SK-N-SH (cell line): ENCODE data around the gene PKNOX2. TPM values are rescaled to one million over a fixed set of nuclear protein-coding genes. Genes with fewer than 3 reads are reported as not detected.

Source experiments
- CTCF ChIA-PET: fragments of 300-600, 350-600 bp; formaldehyde crosslinking; extraction: SDS; loops from one replicate; lab custom pipeline; 2021; lab: Yijun Ruan, JAX
- POLR2A ChIA-PET: fragments of 350-600 bp; sonication (Branson Sonifier 250); formaldehyde crosslinking; extraction: SDS; loops from one replicate; lab custom pipeline; 2020; ENCODE audit warnings: antibody characterized with exemption, inconsistent platforms; lab: Yijun Ruan, JAX
- DNase-seq: peaks from one replicate; pipeline ENCODE4 v3.0.0; 2012
- H2AFZ ChIP-seq: fragments of 200-600 bp; sonication (generic); 2 replicates; pipeline ENCODE4 v1.8.1; 2016; ENCODE audit warnings: antibody characterized with exemption, mild to moderate bottlenecking, low read depth
- H3F3A ChIP-seq: fragments of 200-600 bp; sonication (generic); replicated peaks from 2 replicates; pipeline ENCODE3; 2016; ENCODE audit warnings: antibody characterized with exemption, mild to moderate bottlenecking; ENCODE audit not compliant: insufficient read depth
- H3K27ac ChIP-seq, 2 experiments: fragments of 200-500 bp in 1 of 2; fragments of 200-600 bp in 1 of 2; sonication (Bioruptor generic) in 1 of 2; sonication (generic), shearing (Covaris generic) in 1 of 2; 2 replicates each; pipeline versions ENCODE4 v1.5.1 to v1.6.1; 2014 to 2016; ENCODE audit warnings: low read depth in 2 of 2, inconsistent platforms in 1 of 2, low read length in 1 of 2, mild to moderate bottlenecking in 1 of 2, mixed read lengths in 1 of 2
- H3K27me3 ChIP-seq: fragments of 200-600 bp; sonication (generic), shearing (Covaris generic); 2 replicates; pipeline ENCODE4 v1.6.1; 2016; ENCODE audit warnings: mixed run types; ENCODE audit not compliant: insufficient read depth
- H3K36me3 ChIP-seq, 2 experiments: fragments of 200-500 bp in 1 of 2; fragments of 200-600 bp in 1 of 2; sonication (Bioruptor generic) in 1 of 2; sonication (generic) in 1 of 2; replicated peaks in 1 of 2; 2 replicates each; pipeline versions ENCODE3 to v1.5.1; 2014 to 2016; ENCODE audit warnings: low read length in 1 of 2, mild to moderate bottlenecking in 1 of 2; ENCODE audit not compliant: insufficient read depth in 2 of 2, control insufficient read depth in 1 of 2
- H3K4me1 ChIP-seq, 2 experiments: fragments of 200-500 bp in 1 of 2; fragments of 200-600 bp in 1 of 2; sonication (Bioruptor generic) in 1 of 2; sonication (generic), shearing (Covaris generic) in 1 of 2; 2 replicates each; pipeline versions ENCODE4 v1.5.1 to v1.6.1; 2014 to 2016; ENCODE audit warnings: low read depth in 1 of 2, low read length in 1 of 2, mixed run types in 1 of 2; ENCODE audit not compliant: insufficient read depth in 2 of 2, control insufficient read depth in 1 of 2
- H3K4me2 ChIP-seq: fragments of 200-600 bp; sonication (generic), shearing (Covaris generic); 2 replicates; pipeline ENCODE4 v1.6.1; 2017; ENCODE audit warnings: mixed run types
- H3K4me3 ChIP-seq, 2 experiments: fragments of 200-500 bp in 1 of 2; fragments of 200-600 bp in 1 of 2; sonication (Bioruptor generic) in 1 of 2; sonication (generic), shearing (Covaris generic) in 1 of 2; 2 replicates each; pipeline versions ENCODE4 v1.5.1 to v1.8.1; 2014 to 2016; ENCODE audit warnings: low read depth in 2 of 2, inconsistent platforms in 1 of 2, low read length in 1 of 2, mild to moderate bottlenecking in 1 of 2, mixed read lengths in 1 of 2, moderate library complexity in 1 of 2
- H3K79me2 ChIP-seq: fragments of 200-600 bp; sonication (generic); 2 replicates; pipeline ENCODE4 v1.8.1; 2017; ENCODE audit warnings: mild to moderate bottlenecking; ENCODE audit not compliant: insufficient read depth
- H3K9ac ChIP-seq: fragments of 200-600 bp; sonication (generic); 2 replicates; pipeline ENCODE4 v1.6.1; 2017; ENCODE audit warnings: mixed run types
- H3K9me2 ChIP-seq: fragments of 200-600 bp; sonication (generic); 2 replicates; pipeline ENCODE4 v1.6.1; 2017; ENCODE audit warnings: mixed run types
- H3K9me3 ChIP-seq: fragments of 200-600 bp; sonication (generic); 2 replicates; pipeline ENCODE4 v1.6.1; 2017; ENCODE audit warnings: mixed run types, mild to moderate bottlenecking, moderate library complexity
- H4K20me1 ChIP-seq: fragments of 200-600 bp; sonication (generic); 2 replicates; pipeline ENCODE4 v1.6.1; 2017; ENCODE audit warnings: mild to moderate bottlenecking, mixed run types; ENCODE audit not compliant: insufficient read depth
- CHD2 ChIP-seq: fragments of 150-350 bp; IDR thresholded peaks from 2 replicates; pipeline ENCODE4 v1.6.1; 2018; ENCODE audit warnings: low read length; ENCODE audit not compliant: partially characterized antibody
- CTCF ChIP-seq: fragments of 200-600 bp; sonication (generic); IDR thresholded peaks from 2 replicates; pipeline ENCODE4 v1.6.1; 2017; ENCODE audit warnings: antibody characterized with exemption, mild to moderate bottlenecking, moderate library complexity
- EP300 ChIP-seq, 2 experiments: IDR thresholded peaks; 2 replicates each; pipeline versions ENCODE4 v1.4.0 to v1.6.1; 2012; ENCODE audit warnings: borderline replicate concordance in 1 of 2, low read depth in 1 of 2, low read length in 1 of 2
- FOSL2 ChIP-seq: IDR thresholded peaks from 2 replicates; pipeline ENCODE4 v1.4.0; 2012; ENCODE audit warnings: low read depth, mild to moderate bottlenecking, moderate library complexity, borderline replicate concordance
- FOXJ3 ChIP-seq: sonication (generic); formaldehyde crosslinking; IDR thresholded peaks from 2 replicates; pipeline ENCODE4 v1.5.1; 2020; ENCODE audit warnings: mild to moderate bottlenecking, missing genetic modification reagents
- FOXM1 ChIP-seq: IDR thresholded peaks from 2 replicates; pipeline ENCODE4 v1.4.0; 2012; ENCODE audit warnings: low read depth, mild to moderate bottlenecking
- MAX ChIP-seq: IDR thresholded peaks from 2 replicates; pipeline ENCODE4 v1.4.0; 2012; ENCODE audit warnings: low read depth
- MXI1 ChIP-seq: IDR thresholded peaks from 2 replicates; pipeline ENCODE4 v1.6.1; 2012; ENCODE audit warnings: mild to moderate bottlenecking, low read depth, low read length, improper control_type of control experiment
- NFIC ChIP-seq: IDR thresholded peaks from 2 replicates; pipeline ENCODE4 v1.4.0; 2012; ENCODE audit warnings: borderline replicate concordance
- PBX3 ChIP-seq: IDR thresholded peaks from 2 replicates; pipeline ENCODE4; 2012
- POLR2AphosphoS5 ChIP-seq: IDR thresholded peaks from 2 replicates; pipeline ENCODE4 v1.6.1; 2012; ENCODE audit warnings: low read depth, low read length
- RAD21 ChIP-seq: IDR thresholded peaks from 2 replicates; pipeline ENCODE4 v1.6.1; 2012; ENCODE audit warnings: mild to moderate bottlenecking, low read length
- RCOR1 ChIP-seq: fragments of 150-350 bp; IDR thresholded peaks from 2 replicates; pipeline ENCODE4 v1.6.1; 2017; ENCODE audit warnings: antibody characterized with exemption, low read length
- RXRA ChIP-seq: IDR thresholded peaks from 2 replicates; pipeline ENCODE4 v1.4.0; 2012; ENCODE audit warnings: low read depth, mild to moderate bottlenecking, borderline replicate concordance
- SIN3A ChIP-seq: IDR thresholded peaks from 2 replicates; pipeline ENCODE4 v1.6.1; 2012; ENCODE audit warnings: low read depth, mild to moderate bottlenecking, low read length, moderate library complexity, borderline replicate concordance
- SMC3 ChIP-seq: IDR thresholded peaks from 2 replicates; pipeline ENCODE4 v1.6.1; 2012; ENCODE audit warnings: low read depth, low read length, improper control_type of control experiment
- TAF1 ChIP-seq: IDR thresholded peaks from 2 replicates; pipeline ENCODE4 v1.6.1; 2012; ENCODE audit warnings: low read depth, mild to moderate bottlenecking, low read length, moderate library complexity, borderline replicate concordance
- USF1 ChIP-seq: IDR thresholded peaks from 2 replicates; pipeline ENCODE4 v1.4.0; 2012; ENCODE audit warnings: low read depth, borderline replicate concordance
- YY1 ChIP-seq: IDR thresholded peaks from 2 replicates; pipeline ENCODE4 v1.4.0; 2012; ENCODE audit warnings: low read depth, mild to moderate bottlenecking
- WGBS: methylation state at CpG from one replicate; pipeline ENCODE4 v1.1.6; 2017; ENCODE audit warnings: low lambda C conversion rate; 5-methylcytosine and 5-hydroxymethylcytosine counted together
- polyA plus RNA-seq, 3 experiments: library from polyadenylated mRNA; depleted of rRNA; stranded (reverse); fragments of >200 nt; gene quantifications; 2 replicates each; pipeline ENCODE4 v1.2.3, GENCODE V29; 2012

The PKNOX2 gene
- polyA plus RNA-seq, 1 of the 3 experiments (the other 2 are of a cell fraction) = 0.02 TPM

GRCh38 chr11:125345421-125346178 lies 181.0 kb downstream of the PKNOX2 start:
- no peak overlapping the region for H2AFZ ChIP-seq
- CTCF ChIA-PET = interaction anchor here (0.6 to 9.0 kb wide), 75 partner anchors 9 to 483 kb away, joined by 3 to 129 read pairs (median 5); partner anchors contain the start of gene PKNOX2
- peaks cover 0 to 7% of the 10 kb centered on the region in 2 experiments; a peak in 1 of 4 replicates for H3K4me1 ChIP-seq
- no peak overlapping the region for H3K27ac ChIP-seq
- 19% methylated on average over 18 of the region's 20 CpGs for WGBS
- H3F3A ChIP-seq = no peaks in the 10 kb centered on the region
- DNase-seq = peak; percentile 84
- H3K9ac ChIP-seq = no peak overlapping the region
- no peaks in the 10 kb centered on the region for H4K20me1 ChIP-seq
- no peaks in the 10 kb centered on the region for H3K9me3 ChIP-seq
- no peaks in the 10 kb centered on the region for H3K36me3 ChIP-seq
- H3K9me2 ChIP-seq = no peaks in the 10 kb centered on the region
- H3K4me2 ChIP-seq = no peak overlapping the region
- no peak overlapping the region for H3K4me3 ChIP-seq
- no peaks in the 10 kb centered on the region for H3K79me2 ChIP-seq
- no peaks in the 10 kb centered on the region for H3K27me3 ChIP-seq
- POLR2A ChIA-PET = interaction anchor here (0.8 to 1.1 kb wide), 2 partner anchors 254 to 542 kb away, joined by 3 read pairs; partner anchors contain the start of gene HYLS1
- peak; percentile 64 for TF ChIP-seq SMC3
- no peak for TF ChIP-seq USF1
- 0 out of 2 replicates have a peak, but pooled peaks have one; percentile 24 for TF ChIP-seq RCOR1
- no peak for TF ChIP-seq MXI1
- TF ChIP-seq FOXJ3 (CRISPR knock-in tag) = no peak
- no peak for TF ChIP-seq NFIC
- peak; percentile 95 for TF ChIP-seq CTCF
- no peak for TF ChIP-seq SIN3A
- peak in 1 of 2 experiments; percentile 20; a peak in 1 of 4 replicates for TF ChIP-seq EP300 (IDR thresholded peaks at IDR 0.05; ENCODE audit: borderline replicate concordance in 1 of 2, low read depth in 1 of 2, low read length in 1 of 2)
- peak; percentile 15 for TF ChIP-seq CHD2
- TF ChIP-seq RXRA = no peak
- TF ChIP-seq PBX3 = no peak
- no peak for TF ChIP-seq MAX
- peak; percentile 69 for TF ChIP-seq RAD21
- no peak for TF ChIP-seq TAF1
- no peak for TF ChIP-seq FOXM1
- TF ChIP-seq POLR2AphosphoS5 = no peak
- no peak for TF ChIP-seq YY1
- TF ChIP-seq FOSL2 = no peak
